HG02884 (cell line): Measurements from ENCODE around the gene SLC41A1.
"Not testable (repeated sequence)": the region's sequence is repeated elsewhere in the genome, so short reads cannot be mapped to it uniquely, and the experiment has no call there.

Experiments
- ATAC-seq: cut with Tn5 transposase; IDR thresholded peaks from one replicate; pipeline ENCODE4 v1.9.1; 2021; ENCODE audit warnings: mild to moderate bottlenecking, moderate library complexity; ENCODE audit not compliant: unreplicated experiment

Gene SLC41A1

DNA sequence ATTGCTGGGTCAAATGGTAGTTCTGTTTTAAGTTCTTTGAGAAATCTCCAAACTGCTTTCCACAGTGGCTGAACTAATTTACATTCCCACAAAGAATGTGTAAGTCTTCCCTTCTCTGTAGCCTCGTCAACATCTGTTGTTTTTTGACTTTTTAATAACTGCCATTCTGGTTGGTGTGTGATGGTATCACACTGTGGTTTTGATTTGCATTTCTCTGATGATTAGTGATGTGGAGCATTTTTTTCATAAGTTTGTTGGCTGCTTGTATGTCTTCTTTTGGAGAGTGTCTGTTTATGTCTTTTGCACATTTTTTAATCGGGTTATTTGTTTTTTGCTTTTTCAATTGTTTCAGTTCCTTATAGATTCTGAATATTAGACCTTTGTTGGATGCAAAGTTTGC is 10.3 kb upstream of the SLC41A1 start:
- not testable (repeated sequence) for ATAC-seq

DNA sequence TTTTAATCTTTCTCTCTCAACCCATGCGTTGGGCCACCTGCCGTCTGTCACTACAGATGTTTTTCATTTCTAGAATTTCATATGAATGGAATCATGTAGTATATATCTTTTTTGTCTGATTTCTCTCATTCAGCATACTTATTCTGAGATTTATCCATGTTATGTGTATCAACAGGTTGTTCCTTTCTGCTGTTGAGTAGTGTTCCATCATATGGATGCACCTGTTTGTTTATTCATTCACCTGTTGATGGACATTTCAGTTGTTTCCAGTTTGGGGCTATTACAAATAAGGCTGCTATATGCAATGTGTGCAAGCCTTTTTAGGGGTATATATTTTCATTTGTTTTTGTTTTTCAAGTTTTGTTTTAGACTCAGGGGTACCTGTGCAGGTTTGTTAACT is 9.4 kb upstream of the SLC41A1 start:
- ATAC-seq = no peak

DNA sequence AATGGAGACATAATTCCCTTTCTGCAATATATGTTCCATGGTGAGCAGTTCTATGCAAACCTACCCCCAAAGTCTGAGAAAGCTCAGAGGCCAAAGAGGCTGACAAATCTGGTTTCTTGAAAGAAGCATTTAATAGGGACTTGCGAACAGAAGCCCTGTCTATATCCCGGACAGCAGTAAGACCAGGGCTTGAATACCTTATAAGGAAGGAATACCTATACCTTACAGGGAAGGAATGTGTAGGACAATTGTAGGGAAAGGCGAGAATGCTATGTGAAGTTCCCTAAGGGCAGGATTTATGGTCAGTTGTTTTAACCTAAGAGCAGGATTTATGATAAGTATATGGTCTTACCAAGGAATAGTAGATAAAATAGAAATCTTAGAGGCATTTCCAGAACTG is 5.0 kb upstream of the SLC41A1 start:
- no peak for ATAC-seq

DNA sequence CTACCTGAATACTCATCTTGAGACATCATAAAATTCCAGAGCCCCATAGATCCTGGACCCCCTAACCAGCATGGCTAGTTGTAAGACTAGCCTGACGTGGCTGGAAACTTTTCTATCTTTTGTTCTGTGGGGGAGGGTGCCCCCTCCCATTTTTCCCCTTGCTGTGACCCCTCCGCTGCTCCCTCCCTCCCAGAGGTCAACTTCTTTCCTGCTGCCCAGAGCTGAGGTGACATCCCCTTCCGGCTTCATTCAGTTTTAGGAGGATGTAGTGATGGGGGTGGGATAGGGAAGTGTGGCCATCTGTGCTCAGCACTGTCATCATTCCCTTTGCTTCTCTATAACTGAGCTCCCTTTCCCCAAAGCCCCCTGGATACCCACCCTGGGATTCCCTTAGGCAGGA is 4.4 kb upstream of the SLC41A1 start:
- ATAC-seq = no peak

DNA sequence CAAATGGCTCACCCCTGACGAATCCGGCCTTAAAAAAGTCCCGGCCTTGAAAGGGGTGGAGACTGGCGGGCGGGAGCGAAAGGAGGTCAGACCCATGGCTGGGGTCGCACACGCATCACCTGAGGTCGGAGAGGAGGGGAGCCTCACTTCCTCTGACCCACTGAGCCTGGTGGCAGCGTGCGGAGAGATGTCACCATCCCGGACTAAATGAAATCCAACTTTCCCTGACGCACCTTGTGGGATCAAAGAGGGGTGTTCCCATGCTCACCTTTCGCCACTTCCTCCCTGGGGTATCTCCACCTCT is 709 bp upstream of the SLC41A1 start:
- ATAC-seq = no peak

DNA sequence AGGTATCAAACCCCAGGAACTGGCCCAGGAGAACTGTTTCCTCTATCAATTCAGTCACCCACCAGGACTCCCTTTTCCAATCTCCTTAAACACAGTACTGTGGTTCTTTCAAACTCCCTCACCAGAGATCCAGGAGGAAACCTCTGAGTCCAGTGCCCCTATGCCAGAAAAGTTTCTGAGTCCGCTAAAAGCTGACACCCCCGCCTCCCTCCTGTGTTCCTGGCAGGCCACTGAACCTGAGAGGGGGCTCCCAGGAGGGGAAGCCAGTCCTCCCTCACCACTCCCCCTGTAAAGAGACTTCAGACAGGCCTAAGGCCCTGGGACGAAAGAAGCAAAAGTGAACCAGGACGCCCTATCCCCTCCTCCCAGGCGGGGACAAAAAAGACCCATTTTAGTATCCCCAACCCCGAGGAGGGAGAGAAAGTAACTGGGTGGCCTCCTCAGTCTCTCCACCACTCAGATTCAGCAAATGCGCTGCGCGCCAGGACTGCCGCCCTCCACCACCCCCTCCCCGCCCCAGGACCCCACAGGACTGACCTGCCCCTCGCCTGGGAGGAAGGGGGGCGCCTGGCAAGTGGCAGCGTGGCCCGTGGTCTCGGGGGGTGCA is 624 bp downstream of the SLC41A1 start:
- no peak for ATAC-seq

DNA sequence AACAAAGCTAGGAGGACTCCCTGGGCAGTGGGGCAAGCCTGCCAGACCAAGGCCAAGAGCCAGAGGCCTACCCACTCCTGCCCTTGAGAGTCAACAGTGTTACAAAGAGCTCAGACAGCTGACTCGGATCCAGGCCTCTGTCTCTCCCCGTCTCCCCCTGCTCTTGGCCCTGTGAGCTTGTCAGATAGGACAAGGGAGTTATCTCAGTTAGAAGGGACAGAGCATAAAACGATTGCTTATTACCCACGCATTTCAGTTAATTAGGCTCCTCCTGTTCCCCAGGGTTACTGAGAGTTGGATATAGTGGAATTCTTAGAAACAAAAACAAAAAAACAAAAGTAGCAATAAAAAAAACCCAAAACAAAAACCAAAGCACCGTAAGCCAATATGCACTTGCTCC is 1.3 kb downstream of the SLC41A1 start:
- ATAC-seq = no peak

DNA sequence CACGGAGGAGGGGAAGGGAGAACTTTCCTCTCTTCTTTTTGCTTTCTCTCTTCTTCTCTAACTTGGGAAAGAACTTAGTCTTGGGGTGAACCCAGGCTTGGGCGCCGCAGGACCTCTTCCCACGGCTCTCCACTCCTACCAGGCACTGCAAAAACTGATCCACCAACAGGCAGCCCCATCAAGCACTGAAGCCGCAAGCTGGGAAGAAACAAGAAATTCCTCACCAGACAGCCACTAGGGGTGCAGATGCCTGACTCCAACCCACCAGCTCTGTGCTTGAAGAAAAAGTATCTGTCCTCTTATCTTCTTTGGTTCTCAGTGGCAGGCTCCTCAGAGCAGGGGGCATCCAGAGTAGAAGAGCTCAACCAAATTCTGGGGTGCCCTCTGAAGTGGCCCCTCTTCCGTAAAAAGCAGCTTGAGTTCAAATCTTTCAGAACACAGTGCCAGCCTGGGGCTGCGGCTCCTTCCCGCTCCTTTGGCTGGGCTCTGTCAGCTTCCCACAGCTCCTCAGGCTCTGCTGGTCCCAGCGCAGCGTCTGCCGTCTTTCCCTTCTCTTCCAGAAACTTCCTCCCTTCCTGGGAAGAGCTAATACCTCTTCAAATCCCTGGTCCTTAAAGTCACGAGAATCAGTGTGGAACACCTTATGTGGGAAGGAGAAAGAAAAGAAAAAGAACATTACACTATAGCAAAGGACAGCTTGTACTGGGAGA is 2.4 kb downstream of the SLC41A1 start:
- no peak for ATAC-seq

DNA sequence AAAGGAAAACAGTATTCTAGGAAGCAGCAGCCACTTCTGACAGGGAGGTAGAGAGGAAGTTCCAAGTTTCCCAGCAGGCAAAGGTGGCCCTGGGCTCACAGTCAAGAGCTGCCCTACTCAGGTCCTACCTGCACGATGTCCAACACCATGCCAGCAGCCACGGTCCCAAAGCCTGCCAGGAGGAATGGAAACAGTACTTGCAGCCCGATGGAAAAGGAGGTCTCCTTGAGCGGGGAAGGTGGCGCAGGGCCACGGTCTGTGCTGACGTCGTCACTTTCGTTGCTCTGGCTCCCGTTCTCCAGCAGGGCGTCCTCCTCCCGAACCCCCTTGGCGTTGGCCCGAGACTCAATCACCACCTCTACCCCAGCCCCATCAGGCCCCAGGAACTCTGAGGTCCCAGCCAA is 3.1 kb downstream of the SLC41A1 start:
- ATAC-seq = no peak

DNA sequence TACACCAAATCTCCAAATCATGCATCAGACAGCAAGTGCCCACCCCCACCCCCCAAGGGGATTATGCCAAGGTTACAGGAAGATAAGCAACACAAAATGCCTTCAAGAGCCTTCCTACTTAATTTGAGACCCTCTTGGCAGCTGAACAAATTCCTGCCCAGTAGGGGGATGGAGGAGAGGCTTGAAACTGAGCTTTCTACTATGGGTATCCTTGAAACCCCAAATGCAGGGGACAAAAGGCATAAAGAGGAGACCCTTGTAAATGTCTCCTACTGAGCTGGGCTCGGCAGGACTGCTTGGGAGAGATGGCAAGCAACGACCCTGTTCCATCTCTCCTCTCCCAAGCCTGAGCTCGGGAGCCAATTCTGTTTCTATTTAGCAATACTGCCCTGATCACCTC is 3.5 kb downstream of the SLC41A1 start:
- no peak for ATAC-seq

DNA sequence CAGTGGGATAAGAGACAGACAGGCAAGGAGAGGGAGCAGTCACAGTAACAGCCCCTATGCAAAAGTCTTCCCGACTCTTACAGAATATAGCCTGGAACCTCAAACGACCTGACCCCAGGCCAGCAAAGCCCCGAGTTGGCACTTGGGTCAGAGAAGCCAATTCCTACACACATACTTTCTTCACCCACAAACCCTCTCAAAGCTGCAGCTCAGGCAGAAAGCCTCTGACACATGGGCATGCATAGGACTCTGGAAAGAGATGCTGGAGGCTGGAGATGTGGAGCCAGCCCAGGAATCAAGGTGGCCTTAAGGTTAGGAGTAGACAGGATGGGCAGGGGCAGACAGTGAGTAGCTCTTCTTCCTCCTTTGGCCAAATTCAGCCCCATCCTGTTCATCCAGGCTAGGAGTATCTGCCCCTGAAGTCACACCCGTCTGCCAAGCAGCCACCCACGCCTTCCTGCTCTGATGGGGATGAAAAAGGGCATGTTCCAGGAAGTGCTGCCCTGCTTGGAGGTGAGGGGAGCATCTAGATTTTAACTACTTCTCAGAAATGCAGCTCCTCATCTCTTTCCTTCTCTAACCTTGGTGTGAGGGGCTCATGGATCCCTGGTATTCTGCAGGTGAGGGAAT is 7.8 kb downstream of the SLC41A1 start:
- no peak for ATAC-seq

DNA sequence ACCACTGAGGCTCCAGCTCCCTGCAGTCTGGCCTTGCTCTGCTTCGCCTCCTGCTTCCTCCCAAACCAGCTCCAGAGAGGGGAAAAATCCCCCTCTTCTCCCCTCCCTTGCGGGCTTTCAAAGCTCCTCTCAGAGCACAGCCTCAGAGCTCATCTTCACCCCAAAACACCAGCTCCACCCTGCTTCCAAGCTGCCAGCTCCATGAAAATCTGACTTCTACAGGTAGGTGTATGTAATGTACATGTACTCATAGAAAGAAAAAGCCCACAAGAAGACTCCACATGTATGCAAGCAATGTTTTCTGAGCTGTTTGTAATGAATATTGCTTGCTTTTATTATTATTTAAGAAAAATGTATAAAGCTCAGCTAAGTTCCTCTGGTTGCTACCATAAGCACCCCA is 8.4 kb downstream of the SLC41A1 start:
- ATAC-seq = no peak

DNA sequence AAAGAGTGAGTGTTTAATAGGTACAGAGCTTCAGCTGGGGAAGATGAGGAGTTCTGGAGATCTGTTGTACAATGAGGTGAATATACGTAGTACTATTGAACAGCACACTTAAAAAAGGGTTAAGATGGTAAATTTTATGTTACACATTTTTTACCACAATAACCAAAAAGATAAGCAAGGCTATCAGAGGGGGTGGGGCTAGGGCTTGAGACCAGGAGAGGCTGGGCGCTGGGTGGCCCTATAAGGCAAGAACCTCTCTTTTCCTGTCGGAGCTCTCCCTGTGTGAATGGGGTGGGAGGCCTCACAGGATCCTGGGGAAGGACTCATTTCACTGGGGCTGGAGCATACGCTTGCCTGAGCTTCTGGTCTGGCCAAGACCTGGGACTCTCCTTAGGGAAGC is 9.0 kb downstream of the SLC41A1 start:
- ATAC-seq = no peak

DNA sequence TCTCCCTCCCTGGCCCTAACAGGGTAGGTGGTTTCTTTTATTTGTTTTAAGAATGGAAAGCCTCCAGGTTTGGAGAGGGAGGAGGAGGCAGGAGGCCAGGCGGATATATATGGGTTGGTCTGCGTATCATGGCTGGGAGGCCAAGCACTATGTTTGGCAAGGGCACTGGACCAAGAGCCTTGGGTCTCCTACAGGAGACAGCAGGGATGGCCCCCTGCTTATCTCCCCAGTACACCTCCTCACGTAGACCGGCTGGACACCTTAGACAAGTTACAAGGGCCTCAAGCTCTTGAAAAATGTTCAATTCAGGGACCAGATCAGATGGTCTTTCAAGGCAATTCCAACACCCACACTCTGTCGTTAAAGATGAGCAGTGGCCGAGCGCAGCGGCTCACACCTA is 10.9 kb downstream of the SLC41A1 start:
- no peak for ATAC-seq

DNA sequence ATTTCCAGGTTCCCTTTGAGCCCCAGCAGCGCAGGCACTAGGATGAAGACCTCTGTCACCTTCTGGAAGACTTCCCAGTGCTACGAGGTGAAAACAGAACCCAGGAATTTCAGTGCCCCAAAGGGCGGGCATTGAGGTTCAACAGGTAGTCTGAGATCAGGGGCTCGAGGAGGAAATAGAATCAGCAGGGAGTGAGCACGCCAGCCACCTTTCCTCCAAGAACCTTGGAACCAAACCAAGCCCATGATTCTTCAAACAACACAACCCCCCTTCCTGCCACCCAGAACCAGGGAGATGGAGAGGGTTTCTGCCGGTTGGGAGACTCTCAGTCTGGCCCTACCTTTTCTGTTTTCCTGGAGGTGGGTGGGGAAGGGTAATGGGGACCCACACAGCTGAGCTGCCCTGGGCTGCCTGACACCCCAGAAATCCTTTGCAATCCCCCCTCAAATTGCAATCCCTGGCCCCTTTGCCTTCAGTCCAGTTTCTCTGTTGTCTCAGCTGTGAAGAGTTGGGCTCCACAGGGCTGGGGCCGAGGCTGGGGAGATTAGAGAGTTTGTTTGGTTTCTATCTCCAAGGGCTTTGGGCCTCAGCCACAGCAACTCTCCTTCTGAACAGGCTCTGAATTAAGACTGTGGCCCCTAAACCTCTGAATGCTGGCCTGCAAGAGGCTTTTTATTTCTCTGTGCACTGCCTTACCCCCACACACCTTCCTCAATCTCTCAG is 11.9 kb downstream of the SLC41A1 start:
- no peak for ATAC-seq

DNA sequence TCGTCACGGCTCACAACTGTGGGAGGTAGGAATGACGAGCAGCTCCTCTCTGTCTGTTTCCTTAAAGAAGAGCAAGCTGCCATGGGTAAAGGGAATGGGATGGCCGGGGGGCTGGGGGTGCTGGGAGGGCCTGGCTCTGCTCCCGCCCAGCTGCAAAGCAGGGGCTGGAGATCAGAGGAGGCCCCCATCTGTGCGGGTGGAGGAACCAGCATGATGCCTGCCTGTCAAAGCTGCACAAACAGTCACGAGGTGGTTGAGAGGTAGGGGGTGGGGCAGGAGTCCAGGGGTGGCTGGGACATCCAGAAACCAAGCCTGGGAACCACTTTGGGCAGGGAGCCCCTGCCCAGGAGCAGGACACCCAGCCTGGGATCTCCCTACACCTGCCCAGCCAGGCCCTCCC is 12.6 kb downstream of the SLC41A1 start:
- ATAC-seq = no peak

DNA sequence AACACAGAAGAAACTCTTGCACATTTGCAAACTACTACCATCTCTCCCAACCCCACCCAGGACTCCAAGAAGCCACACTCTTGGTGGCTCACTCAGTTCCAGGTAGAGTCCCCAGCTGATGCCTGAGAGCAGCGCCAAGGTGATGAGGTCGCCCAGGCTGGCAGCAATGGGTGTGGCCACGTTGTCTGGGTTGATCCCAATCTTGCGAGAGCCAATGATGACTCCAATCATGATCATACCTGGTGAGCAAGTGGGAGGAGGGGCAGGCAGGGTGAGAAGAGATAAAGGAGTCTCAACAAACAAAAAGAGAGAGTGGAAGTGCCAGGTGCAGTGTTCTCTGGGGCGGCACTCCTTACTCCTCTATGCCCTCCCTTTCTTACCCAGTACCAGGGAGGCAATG is 14.4 kb downstream of the SLC41A1 start:
- no peak for ATAC-seq

DNA sequence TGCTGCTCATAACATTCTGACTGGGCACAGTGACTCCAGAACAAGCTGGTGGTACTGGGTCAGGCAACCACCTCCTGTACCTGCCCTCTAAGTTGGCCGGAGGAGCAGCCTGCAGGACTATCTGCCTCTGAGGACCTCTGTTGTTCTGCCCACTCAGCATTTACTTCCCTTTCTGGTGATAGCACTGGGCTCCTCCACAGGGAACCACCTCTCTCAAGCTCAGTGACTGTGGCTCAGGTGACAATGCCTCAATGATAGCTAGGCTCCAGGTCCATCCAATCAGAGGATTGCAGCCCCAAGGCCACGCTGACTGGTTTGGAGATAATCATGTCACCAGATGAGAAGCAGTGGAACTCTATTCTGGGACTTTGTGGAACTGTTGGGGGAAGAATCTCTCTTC is 15.8 kb downstream of the SLC41A1 start:
- no peak for ATAC-seq

DNA sequence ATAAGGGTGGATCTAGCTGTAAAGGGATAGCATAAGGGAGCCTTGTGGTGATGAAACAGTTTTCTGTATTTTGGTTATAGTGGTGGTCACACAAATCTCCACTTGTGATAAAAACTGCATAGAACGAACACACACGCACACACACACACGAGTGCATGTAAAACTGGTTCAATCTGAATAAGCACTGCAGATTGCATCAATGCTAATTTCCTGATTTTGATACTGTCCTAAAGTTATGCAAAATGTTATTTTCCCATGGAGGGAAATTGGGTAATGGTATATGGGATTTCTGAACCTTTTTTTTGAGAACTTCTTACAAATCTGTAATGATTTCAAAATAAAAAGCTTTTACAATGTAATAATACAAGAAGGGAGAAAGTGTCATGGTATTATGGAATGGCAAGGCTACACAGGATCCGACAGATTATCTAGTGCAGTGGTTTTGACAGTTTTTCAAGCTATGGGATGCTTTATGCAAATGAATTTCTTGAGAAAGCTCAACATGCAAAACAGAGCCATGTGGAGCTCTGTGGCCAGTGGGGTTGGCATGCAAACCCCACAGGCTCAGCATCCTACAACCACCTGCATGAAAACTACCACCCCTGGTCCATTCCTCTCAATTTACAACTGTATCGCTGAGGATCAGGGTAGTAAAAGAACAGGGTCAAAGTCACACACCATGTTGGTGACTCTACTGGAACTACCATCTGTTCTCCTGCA is 18.8 kb downstream of the SLC41A1 start:
- no peak for ATAC-seq

DNA sequence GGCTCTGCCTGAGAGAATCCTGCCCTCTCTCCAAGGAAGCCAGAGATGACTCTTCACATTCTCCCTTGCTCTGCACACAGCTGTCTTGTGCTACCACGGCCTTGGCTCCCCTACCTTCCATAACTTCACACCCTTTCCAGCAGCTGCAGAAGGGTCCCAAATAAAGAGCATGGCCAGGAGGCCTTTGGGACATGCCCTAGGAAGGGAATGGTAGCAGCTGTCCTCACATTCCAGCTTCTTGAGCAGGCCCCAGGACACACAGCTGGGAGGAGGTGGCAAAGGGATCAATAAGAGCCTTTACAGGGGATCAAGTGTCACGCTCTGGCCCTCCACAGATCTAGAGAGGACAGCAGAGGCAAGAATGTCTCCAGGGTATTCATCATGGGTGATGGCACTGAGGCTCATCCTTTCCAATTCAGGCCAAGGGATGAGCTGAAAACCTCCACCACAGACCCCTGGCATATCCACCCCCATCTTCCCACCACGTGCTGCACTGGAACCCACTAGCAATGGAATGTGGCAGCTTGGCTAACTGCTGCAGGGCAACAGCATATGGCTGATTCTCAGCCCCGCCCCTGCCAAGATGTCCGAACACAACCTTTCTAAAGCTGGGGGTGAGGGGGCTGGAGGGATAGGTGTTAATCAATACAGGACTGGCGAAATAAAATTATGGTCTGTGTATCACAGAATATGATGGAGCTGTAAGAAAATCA is 19.9 kb downstream of the SLC41A1 start:
- ATAC-seq = no peak

DNA sequence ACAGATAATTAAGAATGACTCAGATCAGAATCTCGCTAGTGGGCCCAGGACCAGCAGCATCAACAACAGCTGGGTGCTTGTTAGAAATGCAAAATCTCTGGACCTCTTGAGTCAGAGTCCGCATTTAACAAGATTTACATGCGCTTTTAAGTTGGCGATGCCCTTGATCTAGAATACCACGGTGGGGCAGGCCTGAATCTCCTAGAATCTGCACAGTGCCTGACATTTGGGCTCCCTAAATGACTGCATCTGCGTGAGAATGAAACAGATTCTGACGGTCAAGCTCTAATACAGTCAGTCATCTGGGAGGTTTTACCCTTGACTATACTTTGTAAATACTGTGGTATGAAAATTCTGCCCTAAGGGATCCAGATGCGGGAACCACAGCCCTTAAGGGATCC is 20.5 kb downstream of the SLC41A1 start:
- ATAC-seq = no peak
